ENCODE measurements around the gene ANGEL2.

GRCh38 chr1:213017447-213018273, 2.0 kb upstream of the ANGEL2 start:
- TF ChIP-seq POLR2A (IDR thresholded peaks at IDR 0.05; ENCODE audit: low read length) (no peak), GATA1 (IDR thresholded peaks at IDR 0.05; ENCODE audit: low read depth, low read length) (no peak)
